K562 (cell line): ENCODE measurements around the gene ABHD4. TPM values are rescaled to one million over a fixed set of nuclear protein-coding genes. Genes with fewer than 3 reads are reported as not detected.

Experiments
- ATAC-seq: fragments of 200-7000 bp; cut with Tn5 transposase; 3 replicates; pipeline ENCODE4 v1.9.1; 2020; ENCODE audit warnings: moderate library complexity
- BruUV-seq: library from RNA; stranded (reverse); fragments of 400-500 nt; replicated peaks from 2 replicates; lab custom pipeline; 2021; lab: Mats Ljungman, UMichigan
- CTCF ChIA-PET: fragments of 300-600 bp; formaldehyde crosslinking; extraction: SDS; loops from one replicate; lab custom pipeline; 2021; ENCODE audit warnings: low intra/inter-chr PET ratio; lab: Yijun Ruan, JAX
- POLR2A ChIA-PET: fragments of 300-600, 350-650 bp; sonication (Branson Sonifier 250); formaldehyde crosslinking; extraction: SDS; loops from one replicate; lab custom pipeline; 2021; ENCODE audit warnings: antibody characterized with exemption, inconsistent platforms; lab: Yijun Ruan, JAX
- DNase-seq, 4 experiments: peaks; one replicate each; pipeline versions ENCODE4 v3.0.0 to v3.0.0-alpha.2; 2011 to 2018; ENCODE audit warnings: low spot score in 3 of 4, mixed read lengths in 3 of 4; ENCODE audit errors: extremely low read depth in 1 of 4
- FAIRE-seq: peaks from 2 replicates; lab custom pipeline; 2011; peaks lifted over from hg19 to GRCh38; lab: Jason Lieb, UNC
- H2AFZ ChIP-seq: 2 replicates; pipeline ENCODE4 v1.6.0; 2011; ENCODE audit warnings: low read depth, low read length, control low read depth, inconsistent platforms
- H3K27ac ChIP-seq: fragments of 200-600 bp; 3 replicates; pipeline ENCODE4 v1.8.0; 2011; ENCODE audit warnings: low read depth, mild to moderate bottlenecking, control low read depth, inconsistent platforms, low read length, moderate library complexity, mixed read lengths; ENCODE audit errors: extremely low read depth
- H3K27me3 ChIP-seq, 2 experiments: fragments of 300-600 bp in 1 of 2; 2 replicates in 1 of 2; 3 replicates in 1 of 2; pipeline versions ENCODE4 v1.6.0 to v1.8.0; 2011; ENCODE audit warnings: inconsistent platforms in 2 of 2, low read length in 2 of 2, mild to moderate bottlenecking in 1 of 2, mixed read lengths in 1 of 2, moderate library complexity in 1 of 2; ENCODE audit not compliant: control insufficient read depth in 2 of 2, insufficient read depth in 2 of 2
- H3K36me3 ChIP-seq: fragments of 300-600 bp; 3 replicates; pipeline ENCODE4 v1.8.0; 2011; ENCODE audit warnings: mild to moderate bottlenecking, low read length, inconsistent platforms; ENCODE audit not compliant: control insufficient read depth, insufficient read depth
- H3K4me1 ChIP-seq, 2 experiments: fragments of 200-600 bp in 1 of 2; replicated peaks in 1 of 2; 2 replicates in 1 of 2; 3 replicates in 1 of 2; pipeline versions ENCODE4 v1.5.1 to v1.8.0; 2011; ENCODE audit warnings: inconsistent platforms in 2 of 2, low read length in 2 of 2, mild to moderate bottlenecking in 1 of 2, mixed read lengths in 1 of 2, moderate library complexity in 1 of 2; ENCODE audit not compliant: control insufficient read depth in 2 of 2, insufficient read depth in 2 of 2
- H3K4me2 ChIP-seq: 2 replicates; pipeline ENCODE4 v1.6.1; 2011; ENCODE audit warnings: low read length, control low read depth, inconsistent platforms, mixed read lengths; ENCODE audit not compliant: insufficient read depth
- H3K4me3 ChIP-seq: fragments of 200-600 bp; sonication (generic), shearing (Covaris generic); 2 replicates; pipeline ENCODE4 v1.5.1; 2016; ENCODE audit warnings: control low read depth, inconsistent platforms
- H3K79me2 ChIP-seq: fragments of 200-600 bp; 3 replicates; pipeline ENCODE4 v1.8.0; 2011; ENCODE audit warnings: low read length, inconsistent platforms; ENCODE audit not compliant: control insufficient read depth, insufficient read depth
- H3K9ac ChIP-seq, 2 experiments: 2 replicates each; pipeline versions ENCODE4 v1.6.0 to v1.6.1; 2011; ENCODE audit warnings: low read depth in 2 of 2, low read length in 2 of 2, control low read depth in 1 of 2, inconsistent platforms in 1 of 2, mild to moderate bottlenecking in 1 of 2, mixed read lengths in 1 of 2; ENCODE audit not compliant: insufficient read depth in 1 of 2
- H3K9me1 ChIP-seq: one replicate; pipeline ENCODE4 v1.6.0; 2011; ENCODE audit warnings: inconsistent platforms, mild to moderate bottlenecking, low read length, moderate library complexity; ENCODE audit not compliant: control insufficient read depth, insufficient read depth
- H3K9me3 ChIP-seq: replicated peaks from 2 replicates; pipeline ENCODE4 v1.5.1; 2011; ENCODE audit warnings: low read depth, low read length, inconsistent platforms; ENCODE audit not compliant: control insufficient read depth, insufficient read depth
- H4K20me1 ChIP-seq: replicated peaks from 2 replicates; pipeline ENCODE4 v1.6.1; 2011; ENCODE audit warnings: low read length, inconsistent platforms, mixed read lengths; ENCODE audit not compliant: control insufficient read depth, insufficient read depth
- ZNF644 ChIP-seq: fragments of 200-800 bp; sonication (Bioruptor generic); IDR thresholded peaks from 2 replicates; pipeline ENCODE4 v1.6.1; 2016; ENCODE audit warnings: low read depth, missing genetic modification characterization, missing compliant biosample characterization
- WGBS: fragments of 100-300 bp; shearing (Covaris generic); methylation state at CpG from one replicate; pipeline ENCODE4 v1.1.6; 2016; ENCODE audit warnings: low coverage, mixed read lengths; ENCODE audit not compliant: insufficient coverage; ENCODE audit errors: missing lambda C conversion rate; 5-methylcytosine and 5-hydroxymethylcytosine counted together
- in situ Hi-C: fragments of 300-500 bp; cut with MboI; formaldehyde crosslinking; loops from 4 replicates; pipeline ENCODE4 v1.15.0; 2018; ENCODE audit warnings: inconsistent platforms, mixed read lengths
- intact Hi-C: fragments of 100-400 bp; cut with micrococcal nuclease; formaldehyde crosslinking; loops from 2 replicates; pipeline ENCODE4 v1.14.2; 2022
- polyA plus RNA-seq, 8 experiments: library from polyadenylated mRNA; depleted of rRNA in 4 of 8; stranded (reverse) in 5 of 8; unstranded in 3 of 8; fragments of >200 nt; fragmentation: Nextera tagmentation in 2 of 8; fragmentation: Illumina TruSeq in 1 of 8; extraction: Ambion mirVana in 2 of 8; extraction: Trizol in 1 of 8; gene quantifications; 2 replicates each; pipeline versions ENCODE4 v1.2.1 to v1.2.3, GENCODE V29; 2011 to 2014; ENCODE audit warnings: inconsistent platforms in 1 of 8, missing spikeins in 1 of 8
- total RNA-seq, 7 experiments: library from RNA; depleted of rRNA in 6 of 7; stranded (reverse); fragments of >200 nt in 6 of 7; fragmentation: Illumina TruSeq in 2 of 7; extraction: Trizol in 2 of 7; gene quantifications; 2 replicates each; pipeline versions ENCODE4 v1.2.1 to v1.2.3, GENCODE V29; 2011 to 2021; ENCODE audit warnings: low replicate concordance in 1 of 7
- TF ChIP-seq, protein P1 (sequence below), 3 experiments: IDR thresholded peaks in 2 of 3; conservative IDR thresholded peaks in 1 of 3; 2 replicates each; pipeline ENCODE4 v1.5.1; 2011 to 2012; ENCODE audit warnings: low read length in 3 of 3, mild to moderate bottlenecking in 3 of 3, control low read depth in 2 of 3, improper control_type of control experiment in 1 of 3, inconsistent platforms in 1 of 3, low read depth in 1 of 3, mixed read lengths in 1 of 3, moderate library complexity in 1 of 3; ENCODE audit not compliant: insufficient read depth in 2 of 3
- TF ChIP-seq, protein P2 (sequence below): fragments of 150-350 bp; IDR thresholded peaks from 2 replicates; pipeline ENCODE4 v1.6.1; 2014; ENCODE audit warnings: low read depth, mild to moderate bottlenecking, low read length, borderline replicate concordance

The ABHD4 gene
- total and polyA plus RNA-seq, 9 of the 15 experiments (the other 6 are each of a cell fraction or from before 2014, with no cell fraction given), result 3.6 to 12.0 (median 7.2) TPM

DNA sequence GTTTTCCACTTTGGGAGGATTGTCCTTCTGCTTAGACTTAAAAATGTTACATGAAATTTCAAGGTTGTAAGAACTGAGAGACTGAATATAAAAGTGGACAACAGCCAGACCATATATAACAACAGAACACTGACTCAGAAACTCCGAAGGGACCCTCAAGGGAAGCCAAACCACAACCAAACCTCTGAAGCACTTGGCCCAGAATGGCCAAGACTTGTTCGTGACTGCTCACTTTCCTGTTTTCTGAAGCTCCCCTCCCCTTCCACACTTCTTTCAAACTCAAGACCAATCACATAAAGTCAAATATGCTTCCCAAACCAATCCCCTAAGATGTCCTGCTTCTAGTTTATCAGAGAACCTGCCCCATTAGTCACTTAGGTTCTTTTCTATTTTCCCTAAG lies 32.4 kb downstream of the ABHD4 start:
- Histone ChIP-seq H3K79me2 (no peaks in the 10 kb centered on the region), H3K9ac (no peak overlapping the region), H3K27me3 (no peaks in the 10 kb centered on the region), H3K4me2 (no peak overlapping the region), H3K4me1 (peaks cover 0 to 2% of the 10 kb centered on the region in 2 experiments; a peak in 1 of 5 replicates), H3K36me3 (no peaks in the 10 kb centered on the region), H4K20me1 (no peaks in the 10 kb centered on the region), H2AFZ (no peak overlapping the region), H3K9me1 (no peaks in the 10 kb centered on the region), H3K4me3 (no peak overlapping the region), H3K9me3 (no peaks in the 10 kb centered on the region), H3K27ac (no peak overlapping the region)
- BruUV-seq, result no TSS peak
- no peak for DNase-seq
- intact Hi-C loops (no loop called here), in situ Hi-C loops (no loop called here)
- FAIRE-seq, result no peak
- no peak for ATAC-seq
- 22% methylated on average over 2 of the region's 2 CpGs for WGBS
- TF ChIP-seq, protein P1, sequence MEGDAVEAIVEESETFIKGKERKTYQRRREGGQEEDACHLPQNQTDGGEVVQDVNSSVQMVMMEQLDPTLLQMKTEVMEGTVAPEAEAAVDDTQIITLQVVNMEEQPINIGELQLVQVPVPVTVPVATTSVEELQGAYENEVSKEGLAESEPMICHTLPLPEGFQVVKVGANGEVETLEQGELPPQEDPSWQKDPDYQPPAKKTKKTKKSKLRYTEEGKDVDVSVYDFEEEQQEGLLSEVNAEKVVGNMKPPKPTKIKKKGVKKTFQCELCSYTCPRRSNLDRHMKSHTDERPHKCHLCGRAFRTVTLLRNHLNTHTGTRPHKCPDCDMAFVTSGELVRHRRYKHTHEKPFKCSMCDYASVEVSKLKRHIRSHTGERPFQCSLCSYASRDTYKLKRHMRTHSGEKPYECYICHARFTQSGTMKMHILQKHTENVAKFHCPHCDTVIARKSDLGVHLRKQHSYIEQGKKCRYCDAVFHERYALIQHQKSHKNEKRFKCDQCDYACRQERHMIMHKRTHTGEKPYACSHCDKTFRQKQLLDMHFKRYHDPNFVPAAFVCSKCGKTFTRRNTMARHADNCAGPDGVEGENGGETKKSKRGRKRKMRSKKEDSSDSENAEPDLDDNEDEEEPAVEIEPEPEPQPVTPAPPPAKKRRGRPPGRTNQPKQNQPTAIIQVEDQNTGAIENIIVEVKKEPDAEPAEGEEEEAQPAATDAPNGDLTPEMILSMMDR (IDR thresholded peaks at IDR 0.05 in 2 of 3, conservative IDR thresholded peaks at IDR 0.05 in 1 of 3; ENCODE audit: insufficient read depth in 2 of 3, low read depth in 1 of 3, low read length in 3 of 3), result 0 out of 6 replicates have a peak, but pooled peaks of 1 of the 3 experiments have one; percentile 4
- TF ChIP-seq, protein P2, sequence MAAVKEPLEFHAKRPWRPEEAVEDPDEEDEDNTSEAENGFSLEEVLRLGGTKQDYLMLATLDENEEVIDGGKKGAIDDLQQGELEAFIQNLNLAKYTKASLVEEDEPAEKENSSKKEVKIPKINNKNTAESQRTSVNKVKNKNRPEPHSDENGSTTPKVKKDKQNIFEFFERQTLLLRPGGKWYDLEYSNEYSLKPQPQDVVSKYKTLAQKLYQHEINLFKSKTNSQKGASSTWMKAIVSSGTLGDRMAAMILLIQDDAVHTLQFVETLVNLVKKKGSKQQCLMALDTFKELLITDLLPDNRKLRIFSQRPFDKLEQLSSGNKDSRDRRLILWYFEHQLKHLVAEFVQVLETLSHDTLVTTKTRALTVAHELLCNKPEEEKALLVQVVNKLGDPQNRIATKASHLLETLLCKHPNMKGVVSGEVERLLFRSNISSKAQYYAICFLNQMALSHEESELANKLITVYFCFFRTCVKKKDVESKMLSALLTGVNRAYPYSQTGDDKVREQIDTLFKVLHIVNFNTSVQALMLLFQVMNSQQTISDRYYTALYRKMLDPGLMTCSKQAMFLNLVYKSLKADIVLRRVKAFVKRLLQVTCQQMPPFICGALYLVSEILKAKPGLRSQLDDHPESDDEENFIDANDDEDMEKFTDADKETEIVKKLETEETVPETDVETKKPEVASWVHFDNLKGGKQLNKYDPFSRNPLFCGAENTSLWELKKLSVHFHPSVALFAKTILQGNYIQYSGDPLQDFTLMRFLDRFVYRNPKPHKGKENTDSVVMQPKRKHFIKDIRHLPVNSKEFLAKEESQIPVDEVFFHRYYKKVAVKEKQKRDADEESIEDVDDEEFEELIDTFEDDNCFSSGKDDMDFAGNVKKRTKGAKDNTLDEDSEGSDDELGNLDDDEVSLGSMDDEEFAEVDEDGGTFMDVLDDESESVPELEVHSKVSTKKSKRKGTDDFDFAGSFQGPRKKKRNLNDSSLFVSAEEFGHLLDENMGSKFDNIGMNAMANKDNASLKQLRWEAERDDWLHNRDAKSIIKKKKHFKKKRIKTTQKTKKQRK, result no peak
- TF ChIP-seq ZNF644, result no peak
- POLR2A ChIA-PET, result no interaction called here
- CTCF ChIA-PET, result no interaction called here
